Amniotic stem cell (primary cell): Measurements from ENCODE around the gene FKRP.
"Not testable (repeated sequence)": the region's sequence is repeated elsewhere in the genome, so short reads cannot be mapped to it uniquely, and the experiment has no call there.

Source experiments
- DNase-seq: peaks from one replicate; lab custom pipeline; 2025; lab: John Stamatoyannopoulos, UW

Gene FKRP, protein sequence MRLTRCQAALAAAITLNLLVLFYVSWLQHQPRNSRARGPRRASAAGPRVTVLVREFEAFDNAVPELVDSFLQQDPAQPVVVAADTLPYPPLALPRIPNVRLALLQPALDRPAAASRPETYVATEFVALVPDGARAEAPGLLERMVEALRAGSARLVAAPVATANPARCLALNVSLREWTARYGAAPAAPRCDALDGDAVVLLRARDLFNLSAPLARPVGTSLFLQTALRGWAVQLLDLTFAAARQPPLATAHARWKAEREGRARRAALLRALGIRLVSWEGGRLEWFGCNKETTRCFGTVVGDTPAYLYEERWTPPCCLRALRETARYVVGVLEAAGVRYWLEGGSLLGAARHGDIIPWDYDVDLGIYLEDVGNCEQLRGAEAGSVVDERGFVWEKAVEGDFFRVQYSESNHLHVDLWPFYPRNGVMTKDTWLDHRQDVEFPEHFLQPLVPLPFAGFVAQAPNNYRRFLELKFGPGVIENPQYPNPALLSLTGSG

DNA sequence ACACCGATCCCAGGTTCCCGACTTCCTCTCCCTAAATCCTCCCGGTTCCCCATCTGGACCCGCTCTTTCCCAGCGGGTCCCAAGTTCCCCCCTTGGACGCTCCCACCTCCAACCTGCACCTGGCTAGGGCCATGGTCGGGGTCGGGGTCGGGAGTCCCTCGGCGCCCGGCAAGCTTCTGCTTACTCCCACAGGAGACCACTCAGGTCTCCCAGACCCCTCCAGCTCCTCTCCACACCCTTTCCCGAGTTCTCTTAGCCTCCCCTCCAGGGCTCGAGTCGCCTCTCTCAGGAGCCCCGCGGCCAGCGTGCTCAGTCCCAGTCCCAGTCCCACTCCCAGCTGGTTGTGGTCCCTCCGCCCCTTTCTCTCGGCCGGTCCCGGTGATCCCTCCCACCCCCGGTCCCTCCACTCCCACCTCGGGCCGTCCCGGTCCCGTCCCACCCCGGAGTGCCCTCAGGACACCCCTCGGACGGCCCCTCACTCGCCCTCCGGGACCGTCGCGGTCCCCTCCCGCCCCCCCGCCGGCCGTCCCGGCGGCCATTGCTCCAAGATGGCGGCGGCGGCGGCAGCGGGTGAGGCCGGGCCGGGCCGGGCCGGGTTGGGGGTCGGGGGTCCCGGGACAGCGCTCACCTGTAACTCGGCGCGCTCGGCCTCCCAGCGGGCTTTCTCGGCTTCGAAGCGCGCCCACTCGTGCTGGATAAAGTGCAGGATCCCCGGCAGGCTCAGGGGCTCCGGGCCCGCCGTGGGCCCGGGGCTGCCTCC lies at the start of gene FKRP:
Gene FKRP (plus strand): TSS at position 537 of the 760 bp plus-strand sequence. CDS start 9,394 bp downstream, outside the sequence.
- DNase-seq: no peak

DNA sequence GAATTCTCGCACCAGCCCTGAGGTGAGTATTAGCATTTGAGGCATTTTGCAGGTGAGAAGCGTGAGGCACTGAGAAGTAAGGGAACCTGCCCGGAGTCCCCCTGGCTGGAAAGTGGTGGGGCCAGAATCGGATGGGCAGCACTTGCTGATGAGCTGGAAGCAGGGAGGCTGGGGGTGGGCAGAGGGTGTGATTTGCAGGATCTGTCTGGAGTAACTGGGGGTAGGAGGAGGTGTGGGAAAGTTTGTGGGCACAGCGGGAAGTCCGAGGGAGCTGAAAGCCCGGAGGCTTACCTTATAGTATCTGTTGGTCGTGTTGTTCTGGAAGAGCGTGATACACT lies 49.0 kb upstream of the FKRP start:
- no peak for DNase-seq

DNA sequence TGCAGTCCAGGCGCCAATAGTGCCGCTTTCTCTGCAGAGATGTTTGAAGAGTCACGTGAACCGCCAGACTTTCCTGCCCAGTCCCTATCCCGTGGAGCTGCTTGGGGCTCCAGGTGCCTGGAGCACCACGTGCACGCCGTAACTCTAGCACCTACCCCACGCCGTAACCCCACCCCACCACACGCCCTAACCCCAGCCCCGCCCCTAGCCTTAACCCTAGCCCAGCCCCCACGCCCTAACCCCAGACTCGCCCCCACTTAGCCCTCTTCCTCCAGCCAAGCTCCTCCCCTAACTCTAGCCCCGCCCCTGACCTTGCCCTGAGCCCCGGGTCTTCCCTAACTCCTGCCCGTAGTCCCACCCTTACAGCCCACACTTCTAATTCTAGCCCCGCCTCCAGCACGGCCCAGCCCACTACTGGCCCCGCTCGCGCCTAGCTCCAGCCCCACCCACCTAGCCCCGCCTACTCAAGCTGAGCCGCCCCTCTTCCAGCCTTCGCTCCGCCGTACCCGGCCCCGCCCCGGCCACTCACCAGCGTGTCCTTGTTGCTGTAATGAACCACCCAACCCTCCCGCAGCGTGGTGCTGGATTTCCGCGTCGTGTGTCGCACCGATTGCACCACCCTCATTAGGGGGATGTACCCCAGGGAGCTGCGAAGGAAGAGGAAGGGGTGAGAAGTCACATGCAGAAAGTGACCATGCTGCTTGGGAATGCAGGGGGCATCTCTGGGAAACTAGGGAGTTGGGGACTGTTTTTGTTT lies 48.5 kb upstream of the FKRP start:
- no peak for DNase-seq

DNA sequence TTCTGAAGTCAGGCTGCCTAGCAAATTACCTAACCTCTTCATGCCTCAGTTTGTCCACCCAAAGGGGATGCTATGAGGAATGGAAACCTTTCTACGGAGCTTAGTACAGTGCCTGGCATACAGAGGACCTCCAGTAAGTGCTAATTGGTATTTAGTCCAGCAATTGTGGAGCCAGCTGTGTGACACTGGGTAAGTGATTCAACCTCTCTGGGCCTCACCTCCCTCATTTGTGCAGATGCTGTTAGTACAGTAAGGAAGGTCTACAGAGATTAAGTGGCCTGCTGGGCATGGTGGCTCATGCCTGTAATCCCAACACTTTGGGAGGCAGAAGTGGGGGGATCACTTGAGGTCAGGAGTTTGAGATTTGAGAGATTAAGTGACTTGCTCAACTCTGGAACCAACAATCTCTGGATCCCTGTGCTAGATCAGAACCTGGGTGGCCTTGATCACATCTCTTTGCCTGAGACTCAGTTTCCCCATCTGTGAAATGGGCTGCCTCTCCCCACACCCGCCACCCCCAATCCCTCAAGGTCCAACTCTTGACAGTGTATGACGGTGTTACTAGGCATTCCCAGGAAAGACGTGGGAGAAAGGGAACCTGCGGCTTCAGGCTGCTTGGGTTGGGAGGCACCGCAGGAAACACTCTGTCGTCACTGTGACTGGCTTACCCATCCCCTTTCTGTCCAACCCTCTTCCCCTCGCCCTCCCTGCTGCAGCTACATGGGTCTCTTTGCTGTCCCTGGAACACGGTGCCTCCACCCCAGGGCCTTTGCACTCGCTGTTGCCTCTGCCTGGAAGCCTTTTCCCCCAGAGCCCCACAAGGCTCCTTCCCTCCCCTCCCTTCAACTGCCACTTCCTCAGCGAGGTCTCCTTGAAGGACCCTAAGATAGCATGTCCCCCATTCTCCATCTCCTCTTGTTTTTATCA lies 47.2 kb upstream of the FKRP start:
- DNase-seq: no peak

DNA sequence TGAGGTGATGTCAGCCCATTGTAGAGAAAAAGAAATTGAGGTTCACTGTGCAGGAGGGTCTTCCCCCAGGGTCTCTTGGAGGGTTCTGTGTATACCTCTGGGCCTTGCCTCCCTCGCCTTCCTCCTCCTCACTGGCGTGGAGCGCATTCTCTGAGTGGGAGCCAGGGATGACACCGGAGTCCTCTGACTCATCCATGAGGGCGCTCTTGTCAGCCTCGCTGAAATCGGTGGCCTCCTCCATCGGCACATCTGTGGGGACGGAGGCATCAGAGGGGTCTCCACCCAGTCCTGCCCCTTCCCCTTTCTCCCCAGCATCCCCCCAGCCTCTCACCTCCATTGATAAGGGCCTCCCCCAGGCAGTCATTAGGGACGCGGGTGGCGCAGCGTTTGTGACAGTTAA lies 45.2 kb upstream of the FKRP start:
- no peak for DNase-seq

DNA sequence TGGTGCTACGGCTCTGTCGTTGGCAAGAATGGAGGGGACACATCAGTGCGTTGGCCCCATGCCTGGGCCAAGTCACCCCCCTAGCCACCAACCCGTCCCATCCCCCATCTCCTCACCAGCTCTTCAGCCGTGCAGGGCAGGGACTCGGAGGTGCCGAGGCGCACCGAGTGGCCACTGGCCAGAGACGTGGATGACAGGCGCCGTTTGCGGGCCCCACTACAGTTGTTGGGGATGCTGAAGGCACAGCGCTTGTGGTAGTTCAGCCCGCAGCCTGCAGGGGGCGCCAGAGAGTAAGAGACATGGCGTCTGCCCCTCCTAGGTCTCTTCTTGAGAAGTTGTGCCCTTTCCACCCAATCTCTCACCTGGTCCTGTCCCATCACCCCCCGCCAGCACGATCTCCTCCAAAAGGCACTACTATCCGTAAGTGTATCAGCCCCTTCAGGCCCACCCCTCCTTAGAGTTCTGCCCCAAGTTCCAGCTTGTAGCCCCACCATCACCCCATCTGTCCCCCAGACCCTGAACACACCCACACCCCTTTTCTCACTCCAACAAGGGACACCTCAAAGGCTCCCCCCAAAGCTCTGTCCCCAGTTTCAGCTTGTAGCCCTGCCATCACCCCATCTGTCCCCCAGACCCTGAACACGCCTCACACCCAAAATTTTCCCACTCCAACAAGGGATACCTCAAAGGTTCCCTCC lies 41.3 kb upstream of the FKRP start:
- DNase-seq: no peak

DNA sequence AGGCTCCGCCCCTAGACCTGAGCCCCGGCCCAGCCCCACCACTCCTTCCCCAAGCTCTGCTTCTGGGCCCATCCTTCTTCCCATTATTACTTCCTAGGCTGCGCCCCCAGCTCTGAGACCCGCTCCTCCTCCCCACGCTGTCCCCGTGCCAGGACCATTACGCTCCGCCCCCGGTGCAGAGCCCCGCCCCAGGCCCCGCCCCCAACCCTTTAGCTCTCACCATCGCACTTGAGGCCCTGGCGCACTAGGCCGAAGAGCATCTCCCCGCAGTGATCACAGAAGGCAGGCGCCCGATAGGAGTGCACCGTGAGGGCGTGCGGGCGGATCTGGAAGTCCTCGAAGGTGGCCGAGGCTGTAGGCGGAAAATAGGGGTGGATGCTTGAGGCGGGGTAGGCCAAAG lies 35.2 kb upstream of the FKRP start:
- no peak for DNase-seq

DNA sequence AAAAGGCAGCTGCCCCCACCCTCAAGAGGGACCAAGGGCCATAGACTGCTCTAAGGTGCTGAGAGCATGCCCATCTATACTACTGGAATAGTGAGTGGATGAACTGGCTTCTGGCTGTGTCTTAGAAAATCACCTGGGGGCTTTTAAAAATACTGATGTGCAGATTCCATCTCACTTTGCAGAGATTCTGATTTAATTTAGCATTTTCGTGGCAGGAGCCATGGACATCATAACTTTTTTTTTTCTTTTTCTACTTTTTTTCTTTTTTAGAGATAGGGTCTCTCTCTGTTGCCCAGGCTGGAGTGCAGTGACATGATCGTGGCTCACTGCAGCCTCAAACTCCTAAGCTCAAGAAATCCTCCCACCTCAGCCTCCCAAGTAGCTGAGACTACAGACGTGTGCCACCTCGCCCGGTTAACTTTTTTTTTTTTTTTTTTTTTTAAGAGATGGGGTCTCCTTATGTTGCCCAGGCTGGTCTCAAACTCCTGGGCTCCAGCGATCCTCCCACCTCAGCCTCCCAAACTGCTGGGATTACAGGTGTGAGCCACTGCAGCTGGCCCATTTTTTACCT lies 33.0 kb upstream of the FKRP start:
- not testable (repeated sequence) for DNase-seq

DNA sequence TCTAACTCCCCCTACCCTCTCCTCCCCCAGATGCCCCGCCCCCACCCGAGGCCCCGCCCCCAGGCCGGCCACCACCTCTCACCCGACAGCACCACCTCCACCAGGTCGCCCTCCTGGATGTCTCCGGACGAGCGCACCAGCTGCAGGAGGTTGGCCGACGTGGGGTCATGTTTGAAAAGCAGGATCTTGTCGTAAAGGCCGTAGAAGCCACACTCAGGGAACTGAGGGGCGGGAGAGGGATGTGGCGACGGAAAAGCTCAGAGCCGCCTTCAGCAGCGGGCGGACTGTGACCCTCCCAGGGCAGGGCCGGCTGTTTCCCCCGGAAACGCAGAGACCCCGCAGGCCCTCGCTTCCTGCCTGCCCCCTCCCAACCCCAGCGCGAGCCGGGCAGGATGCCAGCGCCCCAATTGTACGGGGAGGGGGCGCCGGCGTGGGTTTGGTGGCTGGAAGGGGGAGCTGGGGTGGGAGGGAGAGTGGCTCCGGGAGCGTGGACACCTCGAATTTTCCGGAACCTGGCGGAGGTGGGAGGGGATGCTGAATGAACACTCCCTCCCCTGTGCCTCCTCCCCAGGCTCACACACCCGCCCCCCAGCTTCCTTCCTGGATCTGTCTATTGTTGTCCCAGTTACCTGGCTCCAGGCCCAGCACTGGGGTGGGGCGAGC lies 31.9 kb upstream of the FKRP start:
- peak; percentile 45 for DNase-seq

DNA sequence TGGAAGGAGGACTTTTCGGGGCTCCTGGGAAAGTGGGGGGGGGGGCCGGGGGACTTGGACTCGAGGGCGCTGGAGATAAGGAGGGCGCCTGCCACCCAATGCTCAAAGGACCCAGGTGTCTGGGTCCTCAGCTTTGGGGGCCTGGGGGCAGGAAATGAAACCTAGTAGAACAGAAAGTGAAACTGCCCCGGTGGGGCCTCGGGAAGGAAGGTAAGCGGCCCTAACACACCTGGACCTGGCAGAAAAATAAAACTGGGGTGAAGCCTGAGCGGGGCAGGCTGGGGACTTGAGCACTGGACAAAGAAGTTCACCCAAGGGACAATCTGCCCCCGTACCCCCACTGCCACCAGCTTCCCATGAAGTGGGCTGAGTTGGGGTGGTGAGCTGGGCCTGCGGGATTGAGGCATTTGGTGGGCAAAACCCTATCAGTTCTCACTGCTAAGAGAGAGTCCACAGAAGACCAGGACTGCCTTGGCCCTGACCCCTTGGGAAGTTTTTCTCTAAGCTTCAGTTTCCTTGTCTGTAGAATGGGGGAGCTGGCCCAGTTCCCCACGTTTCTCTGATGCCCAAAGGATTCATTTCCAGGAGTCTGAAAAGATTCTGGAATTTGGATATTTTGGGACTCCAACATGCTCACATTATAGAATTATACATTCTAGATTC lies 31.3 kb upstream of the FKRP start:
- DNase-seq: no peak

DNA sequence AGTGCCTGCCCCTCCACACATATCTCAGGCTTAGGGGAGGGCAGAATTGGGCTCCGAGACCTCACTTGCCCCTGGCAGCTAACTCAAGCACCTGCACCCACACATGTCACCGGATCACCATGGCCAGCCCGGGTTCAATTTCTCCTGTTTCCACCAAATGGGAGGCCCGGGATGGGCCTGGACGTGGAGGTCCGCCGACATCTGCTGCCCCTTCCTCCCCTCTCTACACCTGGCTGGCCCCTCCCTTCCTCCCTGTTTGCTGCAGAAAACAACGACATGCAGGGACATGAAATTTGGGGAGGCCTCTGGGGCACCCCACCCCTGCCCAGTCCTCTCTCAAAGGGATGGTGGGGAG lies 30.3 kb upstream of the FKRP start:
- DNase-seq: no peak

DNA sequence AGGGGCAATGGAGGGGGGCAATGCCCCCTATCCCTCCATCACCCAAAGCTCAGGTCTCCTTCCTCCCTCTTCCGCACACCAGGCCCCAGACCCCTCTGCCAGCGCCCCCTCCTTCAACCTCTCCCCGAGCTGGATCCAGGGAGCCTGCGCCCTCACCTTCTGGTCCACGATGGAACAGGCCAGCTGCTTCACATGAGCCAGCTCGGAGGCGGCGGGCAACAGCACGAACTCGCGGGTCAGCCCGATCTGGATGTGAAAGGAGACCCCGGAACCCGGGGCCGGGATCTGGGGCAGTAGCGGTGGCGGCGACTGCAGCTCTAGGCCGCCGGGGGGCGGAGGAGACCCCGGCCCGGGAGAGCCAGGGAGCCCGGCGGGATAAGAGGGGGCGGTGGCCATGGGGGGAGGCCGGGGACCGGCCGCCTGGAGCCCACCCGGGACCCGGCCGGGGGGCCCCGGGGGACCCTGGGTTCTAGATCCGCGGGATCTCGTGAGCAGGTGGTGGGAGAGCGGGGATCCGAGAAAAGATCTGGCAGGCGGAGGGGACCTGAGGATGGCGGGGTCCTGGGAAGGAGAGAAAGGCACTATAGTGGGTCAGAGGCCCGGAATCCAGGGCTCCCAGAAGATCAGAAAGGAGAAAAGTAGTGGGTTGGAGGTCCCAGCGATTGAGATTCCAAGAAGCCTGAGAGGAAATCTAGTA lies 29.7 kb upstream of the FKRP start:
- no peak for DNase-seq

DNA sequence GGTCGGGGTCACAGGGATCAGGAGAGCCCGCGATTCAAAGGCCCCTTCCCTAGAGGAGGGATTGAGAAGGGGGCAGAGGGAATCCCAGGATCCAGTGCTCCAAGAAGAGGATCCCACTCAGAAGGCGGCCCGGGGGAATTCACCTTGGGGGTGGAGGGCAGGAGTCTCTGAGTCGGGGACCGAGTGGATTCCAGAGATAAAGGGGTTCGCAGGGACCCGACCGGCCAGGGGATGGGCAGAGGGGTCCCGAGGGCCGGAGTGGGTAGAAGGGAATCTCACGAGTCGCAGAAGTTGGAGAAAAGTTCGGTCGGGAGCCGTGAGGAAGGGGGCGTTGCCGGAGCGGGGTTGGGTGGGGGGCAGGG lies 29.2 kb upstream of the FKRP start:
- DNase-seq: no peak

DNA sequence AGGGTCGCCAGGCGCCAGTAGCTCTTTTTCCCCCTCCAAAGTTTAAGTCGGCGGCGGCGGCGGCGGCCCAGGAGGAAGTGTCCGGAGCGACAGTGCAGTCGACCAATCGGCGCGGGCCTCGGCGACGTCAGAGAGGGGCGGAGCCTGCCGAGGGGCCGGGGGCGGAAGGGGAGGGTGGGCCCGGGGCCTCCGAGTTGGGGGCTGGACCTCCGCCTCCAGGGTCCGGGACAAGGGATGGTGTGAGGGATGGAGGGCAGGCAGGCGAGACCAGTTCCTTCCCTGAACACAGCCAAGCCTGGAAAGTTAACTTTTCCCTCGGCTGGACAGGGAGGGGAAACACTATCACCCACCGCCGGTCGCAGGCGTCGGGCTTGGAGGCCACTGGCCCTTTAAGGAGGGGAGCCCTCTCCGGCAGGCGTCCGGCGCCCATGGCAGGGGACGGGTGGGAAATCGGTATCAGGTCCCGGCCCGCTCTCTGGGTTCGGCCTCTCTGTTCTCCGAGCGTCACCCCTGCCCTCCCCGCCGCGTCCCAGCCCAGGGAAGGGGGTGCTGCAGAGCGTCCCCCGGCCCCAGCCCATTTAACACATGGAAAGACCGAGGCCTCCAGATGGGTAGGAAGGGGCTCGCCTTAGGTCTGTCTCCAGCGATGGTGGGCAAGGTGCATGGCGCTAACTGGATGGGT lies 28.7 kb upstream of the FKRP start, which contains the start of gene PRKD2:
Gene PRKD2 (minus strand): TSS at position 81 of the 682 bp plus-strand sequence. CDS start 744 bp downstream, outside the sequence.
- peak; percentile 68 for DNase-seq

DNA sequence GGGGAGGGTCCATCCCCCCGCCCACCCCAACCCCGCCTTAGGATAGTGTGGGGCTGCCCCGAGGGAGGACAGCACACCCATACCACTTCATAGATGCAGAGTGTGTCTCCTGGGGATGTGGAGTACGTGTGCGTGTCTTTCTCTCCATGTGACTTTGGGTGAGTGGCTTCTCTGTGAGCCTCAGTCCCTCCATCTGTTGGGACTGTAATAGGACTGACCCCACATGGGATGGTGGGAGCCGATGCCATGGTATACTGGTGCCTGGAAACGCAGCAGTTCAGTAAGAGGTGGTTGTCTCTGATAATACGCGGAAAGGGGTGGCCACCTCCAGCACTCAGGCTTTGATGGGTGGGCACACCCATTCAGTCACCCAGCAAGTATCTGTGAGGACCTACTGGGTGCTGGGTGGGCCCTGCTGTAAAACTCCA lies 28.1 kb upstream of the FKRP start:
- no peak for DNase-seq

DNA sequence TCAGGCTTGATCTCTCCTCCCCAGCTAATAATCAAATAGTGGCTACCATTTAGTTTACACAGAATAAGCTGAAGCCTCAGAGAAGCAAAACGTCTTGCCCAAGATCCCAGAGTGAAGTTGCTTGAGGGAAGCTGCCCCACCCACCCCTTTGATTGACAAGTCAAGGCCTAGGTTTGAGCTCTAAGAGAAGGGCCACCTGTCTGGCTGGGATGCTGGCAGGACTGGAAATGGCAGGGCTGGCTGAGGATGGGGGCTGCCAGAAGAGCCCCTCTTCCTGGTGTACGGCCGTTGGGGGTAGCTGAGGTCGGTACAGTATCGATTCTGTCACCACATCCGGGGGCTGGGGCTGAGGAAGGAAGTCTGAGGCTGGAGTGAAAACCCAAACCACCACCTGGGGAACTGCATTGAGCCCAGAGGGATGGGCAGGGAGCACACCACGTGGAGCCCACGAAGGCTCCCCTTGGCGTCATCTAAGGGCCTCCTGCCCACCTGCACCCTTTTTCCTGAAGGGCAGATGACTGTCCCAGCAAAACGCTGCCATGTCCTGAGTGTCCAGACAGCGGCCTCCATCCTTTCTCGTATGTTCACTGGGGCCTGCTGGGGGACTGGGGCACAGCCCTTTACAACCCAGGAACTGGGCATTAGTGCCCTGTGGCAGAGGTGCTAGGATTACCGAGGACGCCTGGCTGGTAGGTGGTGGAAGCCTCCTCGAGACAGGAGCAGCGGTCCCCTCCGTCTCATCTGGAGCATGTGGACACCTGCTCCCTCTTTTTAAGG lies 27.5 kb upstream of the FKRP start:
- no peak for DNase-seq

DNA sequence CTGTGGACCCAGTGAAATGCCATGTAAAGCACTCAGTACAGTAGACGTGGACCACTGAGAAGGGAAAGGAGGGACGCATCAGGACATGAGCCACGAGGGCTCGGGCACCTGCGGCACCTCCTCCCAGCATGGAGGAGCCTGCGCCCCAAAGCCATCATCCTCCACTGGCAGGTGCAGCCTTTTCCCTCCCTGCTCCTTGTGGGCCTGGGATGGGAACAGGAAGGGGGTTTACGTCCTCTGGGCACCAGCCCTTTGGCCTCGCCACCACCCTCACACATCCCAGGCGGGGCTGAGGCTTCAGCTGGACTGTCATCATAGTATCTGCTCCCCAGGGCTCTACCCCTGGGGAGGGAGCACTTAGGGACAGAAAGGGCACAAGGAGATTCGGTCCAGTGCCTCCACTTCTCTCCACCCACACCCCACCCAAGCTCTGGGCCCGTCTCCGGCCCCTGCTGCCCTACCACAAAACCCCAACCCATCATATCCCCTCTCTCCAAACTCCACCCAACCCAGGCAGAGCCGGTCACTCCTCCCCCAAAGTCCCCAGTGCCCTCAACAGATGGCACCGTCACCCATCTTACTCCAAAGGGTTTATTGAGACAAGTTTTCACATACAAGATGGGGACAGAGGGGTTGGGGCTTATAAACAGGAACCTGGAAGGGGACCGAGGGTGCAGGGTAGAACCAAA lies 26.8 kb upstream of the FKRP start:
- no peak for DNase-seq
